Mesenchymal stem cell (in vitro differentiated cells and primary cell): ENCODE measurements around the gene EXOC5.
"Not testable (repeated sequence)": the region's sequence is repeated elsewhere in the genome, so short reads cannot be mapped to it uniquely, and the experiment has no call there.

Source experiments
- DNase-seq: peaks from one replicate; pipeline ENCODE4 v3.0.0-alpha.2; 2013
- H2AFZ ChIP-seq: one replicate; pipeline ENCODE4 v1.6.1; 2013; ENCODE audit warnings: low read depth, mild to moderate bottlenecking, control low read depth, inconsistent platforms, low read length, moderate library complexity
- H2AK5ac ChIP-seq: 2 replicates; pipeline ENCODE4 v1.6.1; 2013; ENCODE audit warnings: low read length, moderate library complexity, mild to moderate bottlenecking, inconsistent platforms; ENCODE audit not compliant: severe bottlenecking
- H2BK120ac ChIP-seq: one replicate; pipeline ENCODE4 v1.6.1; 2013; ENCODE audit warnings: low read depth, mild to moderate bottlenecking, inconsistent platforms, low read length, moderate library complexity
- H2BK12ac ChIP-seq, 2 experiments: one replicate each; pipeline ENCODE4 v1.6.1; 2013; ENCODE audit warnings: inconsistent platforms in 2 of 2, low read length in 2 of 2, mild to moderate bottlenecking in 2 of 2, moderate library complexity in 2 of 2, control low read depth in 1 of 2
- H2BK15ac ChIP-seq: one replicate; pipeline ENCODE4 v1.6.1; 2013; ENCODE audit warnings: mild to moderate bottlenecking, low read depth, inconsistent platforms; ENCODE audit not compliant: poor library complexity, severe bottlenecking
- H2BK5ac ChIP-seq: 2 replicates; pipeline ENCODE4 v1.6.1; 2013; ENCODE audit warnings: low read depth, mild to moderate bottlenecking, low read length, control low read depth, inconsistent platforms; ENCODE audit not compliant: poor library complexity, severe bottlenecking
- H3K14ac ChIP-seq, 2 experiments: one replicate each; pipeline ENCODE4 v1.6.1; 2013; ENCODE audit warnings: inconsistent platforms in 2 of 2, low read length in 2 of 2, control low read depth in 1 of 2, mild to moderate bottlenecking in 1 of 2, moderate library complexity in 1 of 2
- H3K18ac ChIP-seq, 2 experiments: one replicate each; pipeline ENCODE4 v1.6.1; 2013; ENCODE audit warnings: inconsistent platforms in 2 of 2, low read length in 2 of 2, control low read depth in 1 of 2, low read depth in 1 of 2, mild to moderate bottlenecking in 1 of 2
- H3K23ac ChIP-seq, 2 experiments: one replicate each; pipeline ENCODE4 v1.6.1; 2013; ENCODE audit warnings: inconsistent platforms in 2 of 2, low read length in 2 of 2, mild to moderate bottlenecking in 2 of 2, moderate library complexity in 2 of 2, control low read depth in 1 of 2
- H3K27ac ChIP-seq: 2 replicates; pipeline ENCODE4 v1.5.1; 2013; ENCODE audit warnings: mild to moderate bottlenecking, moderate library complexity, low read length, control low read depth, inconsistent platforms; ENCODE audit not compliant: poor library complexity, severe bottlenecking
- H3K27me3 ChIP-seq, 2 experiments: 2 replicates each; pipeline versions ENCODE4 v1.6.1 to v1.7.0; 2013; ENCODE audit warnings: low read length in 2 of 2, mild to moderate bottlenecking in 2 of 2, moderate library complexity in 2 of 2, control low read depth in 1 of 2, inconsistent platforms in 1 of 2; ENCODE audit not compliant: control insufficient read depth in 1 of 2, insufficient read depth in 1 of 2
- H3K36me3 ChIP-seq, 2 experiments: 2 replicates each; pipeline versions ENCODE4 v1.6.1 to v1.7.0; 2013; ENCODE audit warnings: low read length in 2 of 2, control low read depth in 1 of 2, inconsistent platforms in 1 of 2, low read depth in 1 of 2, mild to moderate bottlenecking in 1 of 2; ENCODE audit not compliant: insufficient read depth in 2 of 2, control insufficient read depth in 1 of 2
- H3K4ac ChIP-seq, 2 experiments: one replicate each; pipeline ENCODE4 v1.6.1; 2013; ENCODE audit warnings: inconsistent platforms in 2 of 2, low read length in 2 of 2, mild to moderate bottlenecking in 2 of 2, moderate library complexity in 2 of 2, control low read depth in 1 of 2, low read depth in 1 of 2
- H3K4me1 ChIP-seq: 2 replicates; pipeline ENCODE4 v1.6.1; 2013; ENCODE audit warnings: low read depth, low read length, control low read depth; ENCODE audit not compliant: control insufficient read depth, insufficient read depth
- H3K4me2 ChIP-seq: 2 replicates; pipeline ENCODE4 v1.6.1; 2013; ENCODE audit warnings: low read length, mild to moderate bottlenecking, inconsistent platforms; ENCODE audit not compliant: poor library complexity, severe bottlenecking
- H3K4me3 ChIP-seq, 2 experiments: 2 replicates each; pipeline versions ENCODE4 v1.5.1 to v1.7.0; 2013; ENCODE audit warnings: low read length in 2 of 2, mild to moderate bottlenecking in 2 of 2, control low read depth in 1 of 2, low read depth in 1 of 2; ENCODE audit not compliant: insufficient read depth in 1 of 2
- H3K79me1 ChIP-seq: replicated peaks from 2 replicates; pipeline ENCODE4 v1.6.1; 2013; ENCODE audit warnings: mild to moderate bottlenecking, control low read depth, low read length, inconsistent platforms; ENCODE audit not compliant: poor library complexity, severe bottlenecking
- H3K9ac ChIP-seq: 2 replicates; pipeline ENCODE4 v1.7.0; 2013; ENCODE audit warnings: mild to moderate bottlenecking, low read length, moderate library complexity
- H3K9me3 ChIP-seq: 2 replicates; pipeline ENCODE4 v1.7.0; 2013; ENCODE audit warnings: mild to moderate bottlenecking, low read length; ENCODE audit not compliant: control insufficient read depth
- H4K8ac ChIP-seq: one replicate; pipeline ENCODE4 v1.6.1; 2013; ENCODE audit warnings: inconsistent platforms, mild to moderate bottlenecking, low read length, moderate library complexity
- H4K91ac ChIP-seq: one replicate; pipeline ENCODE4 v1.6.1; 2013; ENCODE audit warnings: mild to moderate bottlenecking, low read length, inconsistent platforms
- WGBS: methylation state at CpG from one replicate; pipeline ENCODE4 v1.1.7; 2013; ENCODE audit warnings: mixed read lengths; 5-methylcytosine and 5-hydroxymethylcytosine counted together

EXOC5 gene

DNA sequence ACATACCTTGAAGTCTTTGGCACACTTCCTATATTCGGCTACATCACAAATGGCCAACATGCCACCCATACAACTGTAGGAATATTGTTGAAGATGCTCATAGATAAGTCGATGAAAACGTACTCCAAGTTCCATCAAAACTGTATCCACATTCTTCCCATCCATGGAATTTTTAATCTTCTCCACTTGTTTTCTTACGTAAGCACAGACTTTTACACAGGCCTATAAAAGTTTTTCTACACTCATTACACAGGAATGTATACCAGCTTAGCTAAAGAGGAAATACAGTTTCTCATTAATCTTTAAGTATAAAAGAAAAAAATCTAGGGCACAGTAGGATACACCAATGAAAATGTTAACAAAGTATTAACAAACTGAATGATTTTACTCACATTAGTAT, 59.1 kb downstream of the EXOC5 start:
- H2AFZ ChIP-seq = no peak overlapping the region
- H3K27me3 ChIP-seq = no peaks in the 10 kb centered on the region
- H3K18ac ChIP-seq = no peak overlapping the region
- peaks cover 2% of the 10 kb centered on the region for H3K4me1 ChIP-seq
- no peak overlapping the region for H2BK12ac ChIP-seq
- H3K4me3 ChIP-seq = no peak overlapping the region
- H4K8ac ChIP-seq = no peak overlapping the region
- no peak overlapping the region for H4K91ac ChIP-seq
- no peak overlapping the region for H2BK120ac ChIP-seq
- WGBS = 83% methylated on average over 4 of the region's 4 CpGs
- no peak overlapping the region for H3K14ac ChIP-seq
- H3K4me2 ChIP-seq = no peak overlapping the region
- H2BK5ac ChIP-seq = no peak overlapping the region
- no peak overlapping the region for H3K9ac ChIP-seq
- no peak overlapping the region for H2BK15ac ChIP-seq
- no peak overlapping the region for H3K23ac ChIP-seq
- no peak overlapping the region for H3K4ac ChIP-seq
- H3K27ac ChIP-seq = no peak overlapping the region
- H3K36me3 ChIP-seq = peaks cover 14 to 60% of the 10 kb centered on the region in 2 experiments
- H3K79me1 ChIP-seq = peaks cover 9% of the 10 kb centered on the region
- DNase-seq = peak; percentile 54
- H2AK5ac ChIP-seq = no peak overlapping the region
- H3K9me3 ChIP-seq = no peaks in the 10 kb centered on the region

GRCh38 chr14:57205938-57206337, 62.8 kb downstream of the EXOC5 start:
- H3K4ac ChIP-seq = no peak overlapping the region
- no peak overlapping the region for H2AFZ ChIP-seq
- no peak overlapping the region for H4K91ac ChIP-seq
- H3K9me3 ChIP-seq = no peaks in the 10 kb centered on the region
- no peak overlapping the region for H3K18ac ChIP-seq
- peaks cover 0 to 40% of the 10 kb centered on the region in 2 experiments for H3K36me3 ChIP-seq
- WGBS = 99% methylated on average over 4 of the region's 5 CpGs
- no peak overlapping the region for H2BK15ac ChIP-seq
- H3K9ac ChIP-seq = no peak overlapping the region
- H3K14ac ChIP-seq = no peak overlapping the region
- no peak overlapping the region for H3K23ac ChIP-seq
- no peak overlapping the region for H3K4me3 ChIP-seq
- H3K79me1 ChIP-seq = peaks cover 1% of the 10 kb centered on the region
- DNase-seq = peak; percentile 20
- H3K4me2 ChIP-seq = no peak overlapping the region
- no peak overlapping the region for H2BK5ac ChIP-seq
- H3K4me1 ChIP-seq = no peaks in the 10 kb centered on the region
- no peak overlapping the region for H3K27ac ChIP-seq
- no peak overlapping the region for H2BK12ac ChIP-seq
- H2BK120ac ChIP-seq = no peak overlapping the region
- no peak overlapping the region for H4K8ac ChIP-seq
- no peak overlapping the region for H2AK5ac ChIP-seq
- H3K27me3 ChIP-seq = no peaks in the 10 kb centered on the region

GRCh38 chr14:57202672-57203071, 66.0 kb downstream of the EXOC5 start:
- not testable (repeated sequence) for H2BK15ac ChIP-seq, H3K23ac ChIP-seq, H3K27me3 ChIP-seq, H4K91ac ChIP-seq, H3K14ac ChIP-seq, H3K9ac ChIP-seq, H2AK5ac ChIP-seq, H3K79me1 ChIP-seq, H3K4me2 ChIP-seq, H2BK5ac ChIP-seq, H3K4me1 ChIP-seq, H3K9me3 ChIP-seq, DNase-seq, H2BK12ac ChIP-seq, H4K8ac ChIP-seq, H3K4ac ChIP-seq, H2BK120ac ChIP-seq, H3K18ac ChIP-seq, H3K27ac ChIP-seq, H3K4me3 ChIP-seq, H2AFZ ChIP-seq
- H3K36me3 ChIP-seq = peaks cover 0 to 18% of the 10 kb centered on the region in 2 experiments

DNA sequence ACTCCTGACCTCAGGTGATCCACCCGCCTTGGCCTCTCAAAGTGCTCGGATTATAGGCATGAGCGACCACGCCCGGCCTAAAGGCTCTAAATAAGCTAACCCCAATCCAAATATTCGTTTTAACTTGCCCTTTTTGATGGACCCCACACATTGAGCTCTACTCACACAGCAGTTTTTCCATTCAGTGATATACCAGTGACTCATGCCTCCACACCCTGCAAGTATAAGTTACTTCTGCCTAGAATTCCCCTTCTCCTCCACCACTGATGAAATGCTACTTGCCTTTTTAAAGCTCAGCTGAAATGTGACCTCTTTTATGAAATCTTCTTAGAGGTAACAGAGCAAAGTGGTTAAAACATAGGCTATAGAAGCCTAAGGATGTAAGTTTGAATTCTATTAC, 68.8 kb downstream of the EXOC5 start:
- Histone ChIP-seq H3K14ac (no peak overlapping the region), H3K23ac (no peak overlapping the region), H3K4ac (no peak overlapping the region), H3K79me1 (peaks cover 1% of the 10 kb centered on the region), H2AFZ (no peak overlapping the region), H3K4me3 (no peak overlapping the region), H3K36me3 (peaks cover 0 to 6% of the 10 kb centered on the region in 2 experiments), H2BK120ac (no peak overlapping the region), H3K27ac (no peak overlapping the region), H3K9ac (no peak overlapping the region), H3K4me1 (no peaks in the 10 kb centered on the region), H4K8ac (no peak overlapping the region), H3K4me2 (no peak overlapping the region), H2BK12ac (no peak overlapping the region), H3K27me3 (no peaks in the 10 kb centered on the region), H2AK5ac (no peak overlapping the region), H2BK5ac (no peak overlapping the region), H3K18ac (no peak overlapping the region), H4K91ac (no peak overlapping the region), H3K9me3 (no peaks in the 10 kb centered on the region), H2BK15ac (no peak overlapping the region)
- 95% methylated on average over 6 of the region's 6 CpGs for WGBS
- DNase-seq = peak; percentile 43
